AG08395 (cell line): Measurements from ENCODE around the gene LAMB1.
A peak's percentile ranks its signal among the peaks of the same experiment; 100 is the strongest.
"Not testable (repeated sequence)": the region's sequence is repeated elsewhere in the genome, so short reads cannot be mapped to it uniquely, and the experiment has no call there.

Experiments used
- DNase-seq: peaks from one replicate; pipeline ENCODE4 v3.0.0; 2012; ENCODE audit warnings: mixed read lengths, low spot score

Gene LAMB1

DNA sequence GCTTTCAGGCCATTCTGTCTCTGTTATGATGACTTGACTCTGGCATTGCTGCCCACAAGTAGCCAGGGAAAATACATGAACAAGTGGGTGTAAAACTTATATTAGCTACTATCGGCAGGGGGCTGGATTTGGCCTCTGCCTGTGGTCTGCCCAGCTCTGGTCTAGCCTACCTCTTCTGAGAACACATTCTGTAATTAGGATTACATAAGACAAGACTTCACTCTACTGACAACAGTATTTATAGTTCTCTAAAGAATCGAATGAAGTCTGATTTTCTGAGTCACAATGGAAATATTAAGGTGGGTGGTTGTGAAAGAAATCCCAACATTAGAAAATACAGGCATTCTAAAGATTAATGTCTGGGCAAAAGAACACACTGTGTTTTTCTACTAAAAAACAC is 56.5 kb downstream of the LAMB1 start:
- DNase-seq = no peak

- DNase-seq = no peak
Measured at GRCh38 chr7:107945332-107945731, 57.6 kb downstream of the LAMB1 start.

- no peak for DNase-seq
Measured at GRCh38 chr7:107944411-107945169, 58.4 kb downstream of the LAMB1 start.

DNA sequence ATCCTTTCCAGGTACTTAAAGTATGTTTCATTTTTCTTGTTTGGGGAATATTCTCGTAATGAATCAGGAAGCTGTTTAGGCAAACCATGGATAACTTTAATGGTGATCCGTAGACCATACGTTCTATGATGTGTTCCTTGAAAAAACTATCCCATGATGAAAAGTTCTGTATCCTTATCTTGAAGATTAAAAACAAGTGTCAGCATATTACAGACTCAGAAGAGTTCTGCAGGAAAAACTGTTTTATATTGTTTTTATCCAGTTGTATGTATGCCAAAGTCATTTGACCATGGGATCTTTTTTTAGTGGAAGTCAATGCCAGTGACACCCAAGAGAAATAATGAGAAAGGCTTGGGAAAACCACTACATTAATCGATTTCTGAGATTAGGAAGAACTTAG is 59.9 kb downstream of the LAMB1 start:
- no peak for DNase-seq

DNA sequence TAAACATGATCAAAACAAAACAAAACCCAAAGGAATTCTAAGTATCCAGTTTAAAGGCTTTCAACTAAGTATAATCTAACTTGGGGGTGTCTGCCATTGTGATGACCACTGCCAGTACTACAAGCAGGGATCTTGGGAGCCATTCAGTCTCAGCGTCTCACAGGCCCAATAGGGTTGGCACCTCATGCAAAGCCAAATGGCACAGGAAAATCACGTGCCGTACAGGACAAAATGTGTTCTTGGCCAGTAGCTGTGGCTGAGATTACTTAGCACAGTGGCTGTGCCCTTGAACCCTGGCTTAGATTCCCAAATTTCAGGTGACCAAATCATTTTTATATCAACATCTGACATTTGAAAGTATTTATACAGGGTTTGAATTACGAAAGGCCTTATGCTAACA is 62.0 kb downstream of the LAMB1 start:
- no peak for DNase-seq

GRCh38 chr7:107939573-107940489 is 63.1 kb downstream of the LAMB1 start:
- DNase-seq = peak; percentile 82

DNA sequence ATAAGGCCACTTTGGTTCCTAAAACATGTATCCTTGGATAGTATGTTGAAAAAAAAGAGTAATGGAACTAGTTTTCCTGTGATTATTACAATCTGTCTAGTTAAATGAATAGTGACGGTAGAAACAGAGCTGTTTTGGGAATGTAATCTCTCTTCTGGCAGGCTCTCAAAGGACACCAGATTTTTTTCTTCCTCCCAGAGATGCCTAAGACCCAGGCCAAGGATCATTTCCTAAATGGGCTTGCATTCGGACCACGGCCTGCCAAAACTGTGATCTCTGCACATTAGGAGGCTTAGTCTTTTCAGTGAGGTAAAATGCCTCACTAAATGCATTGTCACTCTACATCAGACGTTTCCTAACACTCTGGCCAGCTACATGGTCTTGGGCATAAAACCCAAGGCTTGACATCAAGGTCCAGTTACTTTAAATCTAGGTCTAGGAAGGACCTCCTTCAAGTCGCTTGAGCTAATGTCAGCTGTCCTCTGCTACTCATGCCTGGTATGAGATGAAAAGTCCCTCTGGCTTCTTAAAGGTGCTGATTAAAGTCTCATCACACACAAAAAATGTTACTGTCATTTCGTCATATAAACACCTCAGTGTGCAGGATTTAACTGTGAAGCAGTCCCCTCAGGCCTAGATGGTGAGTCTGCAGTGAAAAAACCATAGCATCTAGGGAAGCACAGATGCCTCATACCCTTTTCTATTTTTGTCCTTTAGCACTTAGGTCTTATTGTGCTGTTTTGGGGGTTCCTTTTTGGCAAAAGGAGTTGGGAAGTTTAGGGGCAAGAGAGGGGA is 64.3 kb downstream of the LAMB1 start:
- DNase-seq = no peak

DNA sequence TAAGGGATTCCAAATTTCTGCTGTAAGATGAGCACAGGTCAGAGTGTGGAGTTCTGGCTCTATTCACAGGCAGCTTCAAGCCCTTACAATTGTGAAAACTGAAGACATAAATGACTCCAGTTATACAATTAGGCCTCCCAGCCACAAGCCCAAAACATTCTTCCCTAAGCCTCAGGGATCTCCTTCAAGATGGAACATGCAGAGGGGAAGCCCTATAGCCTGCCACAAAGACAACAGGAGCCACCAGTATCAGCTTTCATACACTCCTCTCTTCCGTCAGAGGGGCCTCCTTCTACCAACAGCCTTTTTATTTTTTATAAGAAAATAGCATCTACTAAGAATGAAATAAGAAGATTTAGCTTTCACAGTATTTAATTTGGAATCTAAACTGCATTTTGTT is 65.4 kb downstream of the LAMB1 start:
- no peak for DNase-seq

GRCh38 chr7:107936312-107936711 is 66.6 kb downstream of the LAMB1 start:
- no peak for DNase-seq

DNA sequence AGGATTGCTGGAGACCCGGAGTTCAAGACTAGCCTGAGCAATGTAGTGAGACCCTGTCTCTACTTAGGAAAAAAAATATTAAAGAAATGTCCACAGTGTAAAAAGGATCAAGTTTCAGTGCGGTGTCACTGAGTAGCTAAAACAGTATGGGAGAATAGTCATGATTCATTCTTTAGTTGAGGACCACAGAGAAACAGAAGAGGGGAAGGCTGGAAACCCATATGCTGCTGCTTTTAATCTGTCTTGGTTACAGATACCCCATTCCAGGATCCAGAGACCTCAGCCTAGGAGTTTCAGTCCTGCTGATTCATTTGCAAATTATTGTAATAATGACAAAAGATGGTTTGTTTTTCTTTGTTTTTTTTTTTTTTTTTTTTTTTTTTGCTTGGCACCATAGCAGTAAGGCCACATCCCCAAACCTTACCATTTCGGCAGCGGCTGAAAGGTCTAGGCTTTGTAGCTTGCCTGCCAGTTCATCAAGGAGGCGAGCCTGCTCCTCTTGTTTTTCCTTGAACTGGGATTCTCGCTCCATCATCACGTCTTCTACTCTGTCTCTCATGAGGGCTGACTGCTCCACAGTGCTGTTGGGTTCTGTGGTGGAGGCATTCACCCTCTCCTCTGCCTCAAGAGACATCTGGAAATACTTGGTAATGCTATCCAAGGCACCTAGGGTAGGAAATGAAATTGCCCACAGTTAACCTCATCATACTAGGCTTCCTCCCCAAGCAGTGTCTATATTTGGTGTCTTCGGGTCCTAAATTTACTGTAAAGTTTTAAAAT is 67.8 kb downstream of the LAMB1 start:
- DNase-seq = peak; percentile 50

DNA sequence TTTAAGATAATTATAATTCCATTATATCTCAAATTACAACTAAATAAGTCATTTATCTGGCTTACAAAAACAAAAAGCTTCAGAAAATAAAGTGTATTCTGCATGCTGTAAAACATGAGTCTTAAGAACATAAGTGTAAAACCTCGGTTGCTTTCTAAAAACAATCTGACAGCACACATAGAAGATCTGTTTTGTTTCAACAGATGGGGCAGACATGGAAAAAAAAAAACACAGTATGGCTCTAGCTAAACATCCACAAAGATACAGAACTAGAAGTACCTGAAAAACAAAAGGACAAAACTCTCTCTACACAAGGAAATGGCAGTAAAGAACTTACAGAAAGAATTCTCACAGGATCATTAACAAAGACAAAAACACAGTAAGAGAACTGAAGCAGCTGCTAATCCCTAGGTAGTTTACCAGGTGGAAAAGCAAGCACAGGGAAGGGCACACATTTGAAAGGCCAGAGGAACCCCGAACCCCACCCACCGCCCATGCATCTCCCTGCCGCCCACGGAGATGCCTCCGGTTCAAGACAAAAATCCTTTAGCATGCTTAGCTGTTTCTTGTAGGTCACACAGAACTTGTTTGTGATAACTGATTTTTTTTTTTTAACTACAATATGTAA is 69.5 kb downstream of the LAMB1 start:
- no peak for DNase-seq

DNA sequence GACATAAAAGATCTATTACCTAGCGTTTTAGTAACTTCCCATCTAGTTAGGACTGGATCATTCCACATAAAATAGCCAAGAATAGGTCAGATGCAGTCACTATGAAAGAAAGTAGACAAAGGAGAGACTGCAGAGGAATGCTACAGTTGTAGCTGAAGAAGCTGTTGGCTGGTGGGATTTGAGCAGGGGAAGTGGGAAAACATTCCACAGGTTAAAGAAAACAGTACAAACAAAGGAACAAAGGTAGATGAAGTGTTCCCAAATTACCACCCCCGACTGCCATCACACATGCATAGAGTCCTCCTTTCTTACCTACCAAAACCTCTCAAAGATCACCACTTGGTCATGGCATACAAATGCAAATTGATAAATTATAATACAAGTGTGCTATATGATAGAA is 70.2 kb downstream of the LAMB1 start:
- DNase-seq = no peak

GRCh38 chr7:107931740-107932515 is 71.0 kb downstream of the LAMB1 start:
- DNase-seq = no peak

GRCh38 chr7:107926481-107926880 is 76.5 kb downstream of the LAMB1 start:
- DNase-seq = no peak

DNA sequence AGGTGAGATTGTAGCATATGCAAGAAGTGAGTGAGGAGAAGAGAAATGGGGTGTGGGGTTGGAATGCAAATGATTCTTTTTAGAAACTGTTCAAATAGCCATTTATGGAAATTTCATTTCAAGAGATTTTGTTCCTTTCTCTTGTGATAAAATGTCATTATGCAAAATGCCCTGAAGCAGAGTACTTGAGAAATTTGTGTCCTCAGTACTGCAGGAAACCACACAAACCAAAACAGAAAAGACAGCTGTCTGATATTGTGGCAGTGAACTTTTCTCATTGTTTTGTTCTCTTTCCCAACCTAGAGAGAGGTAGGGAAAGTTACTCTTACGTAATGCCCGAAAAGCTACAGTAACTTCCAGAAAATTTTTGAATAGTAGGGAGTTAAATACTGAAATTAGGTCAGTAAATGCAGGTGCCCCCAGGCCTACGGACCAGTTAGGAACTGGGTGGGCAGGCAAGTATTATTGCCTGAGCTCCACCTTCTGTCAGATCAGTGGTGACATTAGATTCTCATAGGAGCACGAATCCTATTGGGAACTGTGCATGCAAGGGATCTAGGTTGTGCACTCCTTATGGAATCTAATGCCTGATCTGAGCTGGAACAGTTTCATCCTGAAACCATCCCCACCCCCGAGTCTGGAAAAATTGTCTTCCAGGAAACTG is 78.0 kb downstream of the LAMB1 start:
- DNase-seq = no peak

DNA sequence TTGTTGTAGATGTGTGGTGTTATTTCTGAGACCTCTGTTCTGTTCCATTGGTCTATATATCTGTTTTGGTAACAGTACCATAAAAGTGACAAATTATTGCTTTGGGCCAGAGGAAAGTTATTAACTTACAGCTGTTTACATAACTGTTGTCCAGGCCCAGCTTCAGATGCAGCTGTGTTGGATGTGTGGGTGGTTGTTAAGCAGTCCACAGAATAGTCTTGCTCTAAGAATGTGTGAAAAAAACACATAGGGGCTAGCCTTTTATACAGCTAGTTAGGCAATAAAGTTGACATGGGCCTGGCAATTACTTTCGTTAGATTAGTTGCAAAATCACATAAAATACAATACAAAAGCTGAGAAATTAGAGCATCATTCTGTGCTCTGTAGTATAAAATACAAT is 80.1 kb downstream of the LAMB1 start:
- no peak for DNase-seq

GRCh38 chr7:107921826-107922225 is 81.1 kb downstream of the LAMB1 start:
- DNase-seq = not testable (repeated sequence)

DNA sequence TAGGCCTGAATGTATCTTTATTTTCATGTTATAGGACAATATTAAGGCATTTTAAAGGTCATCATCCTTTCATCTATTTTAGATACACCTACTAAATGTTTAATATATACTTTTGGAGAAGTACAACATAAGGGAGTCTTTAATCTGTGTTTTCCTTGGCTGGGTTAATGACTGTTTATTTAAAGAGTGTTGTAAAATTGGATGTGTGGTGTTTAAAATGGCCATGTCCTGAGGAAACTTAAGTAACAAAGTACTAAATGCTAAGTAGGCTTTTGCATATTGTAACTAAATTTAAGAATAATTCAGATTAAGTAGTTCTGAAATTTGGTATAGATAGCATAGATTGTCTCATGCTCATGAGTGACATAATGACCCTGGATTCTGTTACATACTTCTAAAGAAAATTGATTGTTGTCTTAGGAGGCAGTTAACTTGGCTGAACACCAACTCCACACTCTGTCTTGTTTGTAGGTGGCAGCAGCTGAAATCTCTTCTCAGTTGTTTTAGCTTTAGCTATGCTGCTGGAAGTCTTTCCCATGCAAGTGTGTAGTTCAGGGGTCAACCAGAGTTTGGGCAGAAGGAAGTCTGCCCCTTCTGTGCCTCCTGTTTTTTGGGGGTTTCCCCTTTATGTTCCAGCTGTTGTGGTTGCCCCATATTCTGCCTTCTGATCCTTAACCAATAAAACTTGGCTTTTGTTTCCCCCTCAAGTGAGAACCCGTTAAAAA is 82.8 kb downstream of the LAMB1 start:
- DNase-seq = no peak

GRCh38 chr7:107918948-107919347 is 84.0 kb downstream of the LAMB1 start:
- DNase-seq = no peak
